Right renal pelvis (tissue), 4 donors: ENCODE results near the gene SYNE3. TPM values are rescaled to one million over a fixed set of nuclear protein-coding genes. Genes with fewer than 3 reads are reported as not detected.
A peak's percentile ranks its signal among the peaks of the same experiment; 100 is the strongest.

ENCODE experiments used
- DNase-seq, 4 donors: peaks; one replicate each; pipeline ENCODE4 v3.0.0-alpha.2; 2013; ENCODE audit warnings: low read depth in 4 of 4, low spot score in 3 of 4, missing footprints in 1 of 4
- polyA plus RNA-seq, 4 donors: library from polyadenylated mRNA; unstranded; fragments of 120-200 nt; gene quantifications; one replicate each; pipeline ENCODE4 v1.2.1, GENCODE V29; 2013; ENCODE audit not compliant: insufficient read length in 4 of 4

SYNE3 gene
- polyA plus RNA-seq, 4 donors = 1.7 to 2.6 (median 2.3) TPM

GRCh38 chr14:95541346-95541745 lies 24.9 kb upstream of the SYNE3 start:
- no peak for DNase-seq

- no peak for DNase-seq
Measured at GRCh38 chr14:95540236-95540855, 23.9 kb upstream of the SYNE3 start.

GRCh38 chr14:95538801-95539509 lies 22.5 kb upstream of the SYNE3 start:
- DNase-seq = no peak

DNA sequence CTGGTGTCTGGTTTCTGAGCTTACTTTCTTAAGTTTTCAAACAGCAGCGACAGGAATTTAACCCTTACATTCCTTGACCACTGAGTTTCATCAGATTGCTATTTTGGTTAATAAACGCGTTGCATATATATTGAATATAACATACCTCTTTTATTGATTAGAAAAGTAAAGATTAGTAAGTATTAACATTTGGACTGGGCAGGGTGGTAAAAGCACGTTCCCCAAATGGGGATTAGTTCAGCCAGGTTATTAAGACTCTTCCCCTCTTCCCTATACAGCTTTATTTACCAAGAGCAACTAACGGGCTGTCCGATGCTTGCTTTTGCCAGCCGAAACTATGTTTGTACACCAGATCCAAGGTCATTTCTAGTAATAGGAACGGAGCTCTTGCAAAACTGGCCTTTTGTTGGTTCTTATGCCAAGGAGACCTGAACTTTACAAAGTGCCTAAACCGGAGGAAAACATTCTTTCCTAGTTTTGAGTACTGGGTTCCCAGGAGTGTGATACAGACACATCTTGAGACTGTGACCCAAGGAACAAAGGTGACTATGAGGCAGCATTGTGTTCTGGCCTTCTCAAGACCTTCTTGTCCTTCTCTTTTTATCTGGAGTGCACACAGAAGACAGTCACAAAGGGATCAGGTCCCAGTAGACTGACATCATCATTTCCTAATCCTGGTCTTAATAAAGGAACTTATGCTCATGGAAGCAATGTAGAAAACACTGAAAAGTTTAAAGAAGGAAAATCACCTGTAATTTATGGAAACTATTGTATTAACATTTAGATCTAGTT lies 21.0 kb upstream of the SYNE3 start:
- no peak for DNase-seq

DNA sequence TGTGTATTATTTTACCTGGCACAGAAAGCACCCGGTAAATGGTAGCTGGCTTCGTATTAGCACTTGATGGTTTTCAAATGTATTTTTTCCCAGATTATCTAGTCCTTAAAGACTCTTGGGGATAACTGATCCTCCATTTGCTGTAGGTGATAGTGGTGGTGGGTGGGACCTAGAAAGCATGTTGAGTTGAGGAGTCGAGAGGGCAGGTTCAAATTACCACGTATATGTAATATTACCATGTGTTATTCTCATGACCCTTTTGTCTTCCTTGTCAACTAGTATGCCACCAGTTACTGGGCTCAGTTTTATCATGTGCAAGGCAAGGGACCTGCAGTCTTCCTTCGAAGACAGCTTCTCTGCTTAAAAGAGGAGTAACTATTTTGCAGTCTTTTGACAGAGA lies 20.2 kb upstream of the SYNE3 start:
- DNase-seq = no peak

GRCh38 chr14:95536036-95536593 lies 19.7 kb upstream of the SYNE3 start:
- no peak for DNase-seq

GRCh38 chr14:95535226-95536021 lies 19.0 kb upstream of the SYNE3 start:
- no peak for DNase-seq

DNA sequence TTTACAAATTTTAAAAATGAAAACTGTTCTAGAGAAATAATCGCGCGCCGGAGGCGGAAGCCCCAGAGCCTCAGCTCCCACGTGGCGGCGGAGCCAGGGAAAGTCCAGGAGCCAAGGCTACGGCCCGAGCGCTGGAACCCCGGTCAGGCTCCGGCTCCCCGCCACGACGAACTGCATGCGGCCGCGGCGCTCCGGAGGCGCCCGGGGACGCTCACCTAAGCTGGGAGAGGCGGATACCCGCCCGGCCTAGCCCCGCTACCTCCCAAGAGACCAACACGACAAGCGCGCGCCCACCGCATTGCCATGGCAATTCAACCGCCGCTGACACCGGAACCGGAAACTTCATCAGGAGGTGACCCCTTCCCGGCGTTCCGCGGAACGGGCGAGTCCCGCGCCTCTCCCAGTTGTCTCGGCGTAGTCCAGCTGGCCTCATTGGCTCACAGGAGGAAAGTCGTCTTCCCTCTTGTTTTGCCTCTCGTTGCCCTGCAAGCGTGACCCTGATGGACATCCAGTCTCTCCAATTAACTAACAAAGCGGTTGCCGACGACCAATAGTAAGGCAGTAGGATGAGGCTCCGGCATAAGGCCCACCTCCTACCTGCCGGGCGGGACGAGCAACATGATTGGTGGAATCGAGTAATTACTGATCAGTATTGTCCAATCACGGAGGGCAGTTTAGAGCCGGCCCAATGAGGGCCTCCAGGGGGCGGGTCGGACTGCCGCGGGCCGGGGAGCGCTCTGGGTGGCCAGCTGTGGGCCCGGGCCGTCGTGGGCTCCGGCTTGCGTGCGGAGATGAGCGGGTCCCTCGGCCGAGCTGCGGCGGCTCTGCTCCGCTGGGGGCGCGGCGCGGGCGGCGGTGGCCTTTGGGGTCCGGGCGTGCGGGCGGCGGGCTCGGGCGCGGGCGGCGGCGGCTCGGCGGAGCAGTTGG lies 18.1 kb upstream of the SYNE3 start, which contains the start of gene GLRX5:
Gene GLRX5 (plus strand): TSS at position 752 of the 927 bp plus-strand sequence. CDS start 40 bp downstream, at position 792.
- DNase-seq = peak; percentile 99 to 100 (median 100)

- DNase-seq = no peak
Measured at GRCh38 chr14:95533822-95534221, 17.4 kb upstream of the SYNE3 start.

- DNase-seq = no peak
Measured at GRCh38 chr14:95533391-95533821, 17.0 kb upstream of the SYNE3 start.

- no peak for DNase-seq
Measured at GRCh38 chr14:95531969-95532368, 15.5 kb upstream of the SYNE3 start.

GRCh38 chr14:95531473-95531872 lies 15.0 kb upstream of the SYNE3 start:
- no peak for DNase-seq

DNA sequence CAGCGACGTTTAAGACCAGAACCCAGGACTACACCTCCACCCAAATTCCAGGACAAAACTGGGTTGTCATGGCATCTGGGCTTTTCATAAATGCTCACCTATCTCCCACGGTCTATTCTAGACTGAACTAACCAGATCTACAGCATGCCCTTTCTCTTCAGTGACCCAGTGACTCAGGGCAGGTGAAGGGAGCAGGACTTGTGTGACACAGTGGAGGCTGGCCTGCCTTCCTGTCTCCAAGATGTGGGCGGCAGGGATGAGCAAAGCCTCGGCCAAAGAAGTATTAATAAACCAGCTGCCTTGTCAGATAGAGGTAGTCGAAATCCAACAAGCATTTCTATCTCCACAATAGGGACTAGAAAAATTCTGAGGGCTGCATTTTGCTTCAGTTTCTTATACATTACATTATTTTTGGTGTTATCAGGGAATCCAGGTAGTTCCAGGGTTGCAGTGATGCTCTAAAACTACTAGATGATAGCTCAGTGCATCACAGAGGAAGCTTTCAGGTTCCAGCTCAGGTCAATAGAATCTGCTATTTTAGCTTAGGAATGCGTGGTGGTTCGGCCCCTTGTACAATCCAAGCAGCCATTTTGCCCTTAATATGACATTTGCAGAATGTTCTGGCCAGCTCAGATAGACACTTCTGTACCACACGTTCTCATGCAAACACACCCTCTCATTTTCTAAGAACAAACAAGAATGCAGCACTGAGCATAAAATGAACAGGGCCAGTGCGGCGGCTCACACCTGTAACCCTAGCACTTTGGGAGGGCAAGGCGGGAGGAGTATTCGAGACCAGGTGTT lies 14.2 kb upstream of the SYNE3 start:
- DNase-seq = no peak

DNA sequence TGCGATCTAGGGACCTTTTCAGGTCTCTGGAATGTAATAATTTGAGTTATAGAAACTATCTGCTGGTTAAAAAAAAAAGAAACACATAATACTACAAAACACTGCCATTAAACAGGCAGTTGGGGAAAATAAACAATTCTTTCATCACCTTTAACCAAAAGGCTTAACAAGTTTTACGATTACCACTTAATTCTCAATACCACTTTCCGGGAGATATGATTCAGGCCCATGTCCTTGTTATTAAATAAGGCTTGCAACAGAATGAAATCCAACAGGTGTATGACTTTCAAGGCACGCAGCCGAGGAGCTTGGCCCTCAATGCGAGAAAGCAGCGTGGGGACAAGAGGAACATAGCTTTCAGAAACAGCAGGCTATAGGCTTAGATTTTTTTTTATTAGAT lies 12.8 kb upstream of the SYNE3 start:
- no peak for DNase-seq

DNA sequence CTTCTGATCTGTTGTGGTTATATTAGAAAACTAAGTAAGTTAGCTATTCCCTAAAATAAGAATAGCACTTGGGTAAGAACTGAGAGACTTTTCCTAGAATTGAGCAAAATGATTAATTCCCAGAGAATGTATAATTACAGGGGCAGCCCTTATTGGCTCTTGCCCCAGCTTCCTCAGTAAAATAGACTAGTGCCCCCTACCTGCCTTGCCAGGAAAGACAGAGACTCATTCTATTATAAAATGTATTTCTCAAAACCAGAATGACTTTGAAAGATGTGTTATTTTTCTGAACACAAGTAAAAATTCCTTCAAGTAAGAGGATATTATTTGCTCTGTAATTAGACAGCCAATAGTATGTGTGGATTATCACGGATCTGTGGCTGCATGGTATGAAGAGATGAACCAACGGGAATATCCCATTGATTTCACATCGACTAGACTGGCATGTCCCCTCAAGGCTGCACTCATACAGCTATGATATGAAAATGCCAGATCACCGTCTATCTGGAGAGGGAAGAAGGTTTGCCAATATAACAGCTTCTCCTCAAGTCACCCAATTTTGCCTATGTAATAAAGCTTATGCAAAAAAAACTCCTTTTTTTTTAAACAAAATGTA lies 11.0 kb upstream of the SYNE3 start:
- DNase-seq = no peak

DNA sequence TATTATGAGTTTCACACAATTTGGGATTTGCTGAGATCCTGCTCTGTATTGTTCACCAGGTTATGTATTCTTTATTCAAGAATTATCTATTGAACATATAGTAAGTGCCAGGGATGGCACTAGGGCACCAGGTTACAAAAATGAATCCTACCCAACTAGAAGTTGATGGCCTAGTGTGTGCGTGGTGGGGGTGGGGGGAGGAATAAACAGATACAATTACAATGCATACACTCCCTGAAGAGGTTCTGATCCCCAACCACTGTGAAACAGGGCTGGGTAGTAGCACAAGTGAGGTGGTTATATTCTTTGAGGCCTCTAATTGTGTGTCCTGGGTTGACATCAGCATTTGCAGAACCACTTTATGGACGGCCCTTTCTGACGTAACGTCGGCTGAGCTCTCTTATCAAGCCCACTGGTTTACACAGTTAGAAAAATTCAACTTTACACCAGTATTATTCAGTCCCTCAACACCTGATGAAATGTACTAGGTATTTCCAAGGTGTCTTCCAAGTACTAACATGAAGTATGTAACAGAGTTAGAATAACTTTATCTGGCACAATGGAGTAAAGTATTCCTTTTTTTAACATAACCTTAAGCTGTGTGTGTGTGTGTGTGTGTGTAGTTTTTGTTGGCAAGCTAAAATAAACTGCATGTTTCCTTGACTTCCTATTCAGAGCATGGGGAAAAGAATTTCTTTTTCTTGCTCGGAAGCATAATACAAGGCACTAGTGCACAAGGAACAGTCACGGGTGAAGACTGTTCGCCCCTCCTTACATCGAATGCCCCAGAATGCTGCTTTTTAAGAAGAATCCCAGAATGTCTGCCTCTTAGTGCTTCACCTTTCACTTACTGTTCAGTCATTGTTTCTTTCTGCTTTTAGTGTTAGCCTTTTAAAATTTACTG lies 10.3 kb upstream of the SYNE3 start:
- DNase-seq = no peak

DNA sequence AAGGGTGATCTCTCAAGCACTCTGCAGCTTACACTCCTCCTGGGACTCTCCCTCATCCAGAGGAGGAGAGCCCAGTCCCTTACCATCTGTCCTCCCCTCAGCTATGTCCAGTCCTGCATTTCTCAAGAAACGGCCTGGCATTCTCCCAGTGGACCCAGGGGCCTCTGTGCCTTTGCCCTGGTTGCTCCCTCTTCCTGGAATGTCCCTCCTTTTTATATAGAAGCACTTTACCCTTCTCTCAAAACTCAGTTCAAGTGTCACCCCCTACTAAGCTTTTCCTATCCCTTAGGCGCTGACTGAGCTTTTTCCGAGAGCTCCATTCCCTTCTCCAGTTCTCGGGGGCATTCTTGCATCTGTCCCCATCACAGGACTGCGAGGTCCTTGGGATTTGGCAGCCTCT lies 9.5 kb upstream of the SYNE3 start:
- no peak for DNase-seq
